Measurements from ENCODE around the gene CSNK1G2.
A peak's percentile ranks its signal among the peaks of the same experiment; 100 is the strongest.

Gene CSNK1G2

GRCh38 chr19:1989513-1990229, 48.7 kb downstream of the CSNK1G2 start:
- DNase-seq, result no peak

- no peak for DNase-seq
Observed at GRCh38 chr19:1990230-1991017, 49.5 kb downstream of the CSNK1G2 start.

DNA sequence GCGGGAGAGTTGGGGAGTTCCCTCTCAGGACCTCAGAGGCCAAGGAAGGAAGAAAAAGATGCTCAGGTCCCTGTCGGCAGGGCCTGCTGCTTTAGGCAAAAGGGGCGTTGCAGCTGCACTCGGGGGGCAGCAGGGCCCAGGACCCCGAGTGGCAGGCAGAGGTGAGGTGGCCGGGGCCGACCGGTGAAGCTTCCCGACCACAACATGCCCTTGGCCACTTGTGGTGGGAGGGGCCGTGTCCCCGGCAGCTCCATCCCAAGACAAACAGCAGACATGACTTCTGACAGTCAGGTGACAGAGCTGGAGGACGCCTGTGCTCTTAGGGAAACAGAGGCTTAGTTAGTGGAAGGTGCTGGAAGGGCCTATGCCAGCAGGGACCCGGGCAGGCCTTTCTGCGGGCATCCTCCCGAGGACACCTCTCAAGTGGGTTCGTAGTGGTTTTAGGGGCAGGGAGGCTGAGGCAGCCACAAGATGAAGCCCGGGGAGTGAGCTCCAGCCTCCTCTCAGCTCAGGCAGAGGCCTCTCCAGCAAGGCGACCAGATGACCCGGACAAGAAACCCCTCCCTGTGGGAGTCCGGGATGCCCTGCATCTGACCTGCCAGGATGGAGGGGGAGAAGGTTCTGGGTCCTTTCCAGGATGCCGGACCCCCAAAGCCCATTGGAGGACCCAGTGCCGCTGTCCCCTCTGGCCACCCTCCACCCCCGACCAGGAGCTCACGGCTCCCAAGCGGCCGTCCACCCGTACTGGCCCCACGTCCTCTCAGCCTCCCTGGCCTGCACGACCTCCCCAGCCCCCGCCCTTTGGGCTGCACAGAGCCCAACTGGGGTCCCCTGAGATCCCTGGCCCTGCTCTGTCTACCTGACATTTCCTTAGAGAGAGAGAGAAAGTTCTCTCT, 50.3 kb downstream of the CSNK1G2 start:
- DNase-seq, result no peak

DNA sequence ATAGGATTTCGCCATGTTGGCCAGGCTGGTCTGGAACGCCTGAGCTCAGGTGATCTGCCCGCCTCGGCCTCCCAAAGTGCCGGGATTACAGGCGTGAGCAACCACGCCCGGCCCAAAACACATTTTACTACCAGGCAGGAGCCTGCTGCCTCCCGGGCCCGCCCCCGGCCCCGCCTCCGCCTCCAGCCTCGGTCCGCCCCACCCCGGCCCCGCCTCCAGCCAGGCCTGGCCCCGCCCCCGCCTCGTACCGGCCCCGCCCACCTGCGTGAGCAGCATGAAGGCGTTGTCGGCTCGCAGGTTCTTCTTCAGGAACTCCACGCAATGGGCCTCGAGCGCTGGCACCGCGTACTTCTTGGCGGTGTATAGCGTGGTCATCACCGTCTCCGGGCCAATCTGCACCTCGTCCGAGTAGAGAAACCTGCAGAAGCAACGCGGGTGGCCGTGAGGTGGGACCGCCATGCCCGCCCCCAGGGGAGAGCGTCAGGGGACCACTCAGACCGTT, 51.8 kb downstream of the CSNK1G2 start:
- peak in 2 of 4 experiments; percentile 38 for DNase-seq

DNA sequence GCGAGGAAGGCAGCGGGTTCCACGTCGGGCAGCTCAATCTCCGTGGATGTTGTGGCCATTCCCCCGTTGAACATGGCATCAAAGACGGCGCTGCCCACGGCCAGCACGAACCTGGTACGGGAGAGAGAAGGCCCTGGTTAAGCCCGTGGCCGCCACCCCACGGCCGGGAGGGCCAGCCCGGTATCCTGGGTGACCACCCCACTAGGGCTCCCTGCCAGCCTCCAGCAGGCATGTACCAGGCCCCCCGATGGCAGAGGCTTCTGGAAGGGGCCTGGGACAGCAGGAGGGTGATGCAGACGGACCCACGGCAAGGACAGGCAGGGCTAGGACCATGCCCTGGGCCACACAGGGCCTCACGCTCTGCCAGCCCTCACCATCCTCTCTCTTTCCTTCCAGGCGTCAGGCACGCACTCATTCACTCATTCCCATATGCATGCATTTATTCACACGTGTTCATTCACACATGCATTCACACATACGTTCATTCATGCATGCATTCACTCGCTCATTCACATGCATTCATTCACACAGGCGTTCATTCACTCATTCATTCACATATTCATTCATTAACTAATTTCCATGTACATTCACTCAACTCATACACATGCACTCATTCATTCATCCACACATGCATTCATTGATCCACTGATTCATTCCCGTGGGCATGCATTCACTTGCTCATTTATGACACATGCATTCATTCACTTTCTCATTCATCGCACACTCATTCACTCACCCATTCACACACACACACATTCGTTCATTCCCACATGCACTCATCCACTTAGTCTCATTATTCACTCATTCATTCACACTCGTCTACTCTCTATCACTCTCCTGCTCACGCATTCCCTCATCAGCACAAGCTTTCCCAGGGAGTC, 56.6 kb downstream of the CSNK1G2 start:
- no peak for DNase-seq

- DNase-seq, result peak; percentile 13 to 48 (median 27)
Observed at GRCh38 chr19:1998712-1999708, 58.0 kb downstream of the CSNK1G2 start.

DNA sequence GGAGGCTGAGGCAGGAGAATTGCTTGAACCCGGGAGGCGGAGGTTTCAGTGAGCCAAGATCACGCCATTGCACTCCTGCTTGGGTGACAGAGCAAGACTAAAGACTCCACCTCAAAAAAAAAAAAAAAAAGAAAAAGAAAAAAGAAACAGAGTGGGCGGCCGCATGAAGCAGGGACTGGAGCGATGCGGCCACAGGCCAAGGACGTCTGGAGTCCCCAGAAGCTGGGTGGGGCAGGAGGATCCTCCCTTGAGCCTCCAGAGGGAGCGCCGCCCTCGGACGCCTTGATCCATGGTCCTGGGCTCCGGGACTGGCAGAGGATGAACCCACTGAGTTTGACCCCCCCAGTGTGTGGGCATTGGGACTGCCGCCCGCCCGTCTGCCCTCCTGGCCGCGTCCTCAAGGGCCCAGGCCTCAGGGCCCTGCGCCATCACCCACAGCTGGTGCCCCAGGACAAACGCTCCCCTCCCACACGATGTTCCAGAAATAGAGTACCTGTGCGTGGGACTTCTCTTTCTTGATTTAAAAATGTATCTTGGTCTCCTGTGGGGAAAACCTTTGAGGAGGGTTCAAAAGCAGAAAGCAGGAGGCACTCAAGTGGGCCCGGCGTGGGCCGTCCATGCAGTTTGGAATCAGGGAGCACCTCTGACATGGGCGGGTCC, 59.0 kb downstream of the CSNK1G2 start:
- no peak for DNase-seq

DNA sequence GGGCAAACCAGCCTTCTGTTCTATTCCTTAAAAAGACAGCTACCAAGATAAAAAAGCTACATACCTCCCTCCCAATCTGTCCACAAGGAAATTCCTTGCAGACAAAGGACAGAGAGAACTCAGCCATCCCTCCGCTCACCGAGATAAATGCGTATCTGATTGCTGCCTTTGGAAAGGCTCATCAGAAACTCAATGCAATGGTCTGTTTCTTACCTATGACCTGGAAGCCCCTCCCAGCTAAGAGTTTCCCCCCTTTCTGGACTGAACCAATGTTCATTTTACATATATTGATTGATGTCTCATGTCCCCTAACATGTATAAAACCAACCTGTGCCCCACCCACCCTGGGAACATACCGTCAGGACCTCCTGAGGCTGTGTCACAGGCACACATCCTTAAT, 62.9 kb downstream of the CSNK1G2 start:
- no peak for DNase-seq

- DNase-seq, result no peak
Observed at GRCh38 chr19:2010135-2010668, 69.2 kb downstream of the CSNK1G2 start.

DNA sequence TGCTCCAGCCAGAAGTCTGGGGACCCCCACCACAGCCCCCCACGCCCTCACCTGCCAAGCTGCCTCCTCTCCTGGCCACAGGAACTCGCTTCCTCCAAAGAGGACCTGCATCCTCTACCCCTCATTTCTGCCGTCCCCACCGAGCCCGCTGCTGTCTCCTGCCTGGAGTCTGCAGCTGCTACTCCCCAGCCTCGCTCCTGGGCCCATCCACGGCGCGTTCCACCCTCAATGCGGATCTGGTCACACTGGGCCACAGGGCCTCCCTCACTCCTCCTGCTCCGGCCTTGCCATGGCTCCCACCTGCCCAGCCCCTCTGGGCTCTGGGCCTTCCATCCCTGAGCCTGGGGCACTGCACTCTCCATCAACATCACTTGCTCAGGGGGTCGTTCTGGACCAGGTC, 70.2 kb downstream of the CSNK1G2 start:
- no peak for DNase-seq

DNA sequence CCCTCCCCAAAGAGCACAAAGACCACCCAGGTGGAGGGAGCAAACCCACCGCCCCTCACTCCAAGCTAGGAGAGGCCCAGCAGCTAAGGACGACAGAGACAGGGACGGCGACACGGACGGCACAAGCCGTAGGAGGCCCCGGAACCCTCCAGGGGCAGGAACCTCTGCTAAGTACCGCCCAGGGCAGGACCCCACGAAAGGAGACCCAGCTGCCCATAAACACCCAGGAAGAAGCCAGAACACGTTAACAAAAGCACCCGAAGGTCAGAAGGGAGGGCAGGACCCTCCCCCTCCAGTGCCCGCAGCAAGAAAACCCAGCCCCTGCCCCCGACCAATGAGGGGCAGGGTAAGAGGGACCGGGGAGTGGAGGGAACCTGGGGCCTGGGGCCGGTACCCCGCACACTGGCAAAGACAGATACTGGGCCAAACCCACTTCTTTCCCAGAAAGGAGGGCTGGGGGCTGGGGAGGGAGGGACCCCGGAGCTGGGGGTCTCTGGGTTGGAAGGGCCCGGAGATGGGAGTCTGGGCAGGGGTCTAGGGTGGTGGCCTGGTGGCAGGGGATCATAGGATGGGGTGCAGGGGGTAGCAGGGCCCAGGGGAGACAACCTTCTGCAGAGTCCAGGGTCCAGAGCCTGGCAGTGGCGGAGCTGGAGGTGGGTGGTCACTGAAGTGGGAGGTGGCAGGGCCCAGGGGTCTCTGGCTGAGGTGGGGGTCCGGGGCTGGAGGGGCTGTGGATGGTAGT, 72.1 kb downstream of the CSNK1G2 start:
- no peak for DNase-seq

- no peak for DNase-seq
Observed at GRCh38 chr19:2013683-2013961, 72.7 kb downstream of the CSNK1G2 start.

- no peak for DNase-seq
Observed at GRCh38 chr19:2014131-2014571, 73.2 kb downstream of the CSNK1G2 start.

GRCh38 chr19:2014731-2015607, 74.0 kb downstream of the CSNK1G2 start:
- peak in 2 of 4 experiments; percentile 28 to 66 for DNase-seq

DNA sequence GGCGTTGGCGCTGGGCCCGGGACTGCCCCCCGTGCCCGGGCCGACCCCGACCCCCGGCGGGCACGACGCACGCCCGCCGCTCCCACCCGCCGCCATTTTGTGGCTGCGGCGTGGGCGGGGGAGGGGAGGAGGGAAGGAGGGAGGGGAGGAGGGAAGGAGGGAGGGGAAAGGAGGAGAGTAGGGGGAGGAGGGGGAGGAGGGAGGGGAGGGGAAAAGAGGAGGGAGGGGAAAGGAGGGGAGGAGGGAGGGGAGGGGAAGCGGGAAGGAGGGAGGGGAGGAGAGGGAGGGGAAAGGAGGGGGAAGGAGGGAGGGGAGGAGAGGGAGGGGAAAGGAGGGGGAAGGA, 74.6 kb downstream of the CSNK1G2 start, which contains the start of gene BTBD2:
BTBD2 (minus strand) TSS at position 107 of the 343 bp plus-strand sequence; CDS start at position 96, 11 bp downstream.
- DNase-seq, result peak; percentile 35 to 84 (median 61)

GRCh38 chr19:2016041-2016807, 75.3 kb downstream of the CSNK1G2 start:
- DNase-seq, result peak; percentile 21 to 76 (median 59)

DNA sequence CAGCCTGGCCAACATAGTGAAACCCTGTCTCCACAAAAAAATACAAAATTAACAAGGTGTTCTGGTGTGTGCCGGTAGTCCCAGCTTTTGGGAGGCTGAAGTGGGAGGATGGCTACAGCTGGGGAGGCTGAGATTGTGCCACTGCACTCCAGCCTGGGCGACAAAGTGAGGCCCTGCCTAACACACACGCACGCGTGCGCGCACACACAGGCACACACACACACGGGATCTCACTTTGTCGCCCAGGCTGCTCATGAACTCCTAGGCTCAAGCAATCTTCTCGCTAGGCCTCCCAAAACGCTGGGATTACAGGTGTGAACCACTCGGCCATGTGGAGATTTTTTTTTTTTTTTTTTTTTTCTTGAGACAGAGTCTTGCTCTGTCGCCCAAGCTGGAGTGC, 77.8 kb downstream of the CSNK1G2 start:
- DNase-seq, result no peak

Measured in suppressor macrophage (primary cell).